B cell (primary cell): ENCODE data around the gene TOM1L2.

Source experiments
- CTCF ChIP-seq: fragments of 200-600 bp; IDR thresholded peaks from one replicate; pipeline ENCODE4 v1.8.0; 2022; ENCODE audit warnings: antibody characterized with exemption, mild to moderate bottlenecking
- EZH2 ChIP-seq: IDR thresholded peaks from 2 replicates; pipeline ENCODE4 v1.6.1; 2012; ENCODE audit warnings: borderline replicate concordance, low read depth, mild to moderate bottlenecking, moderate library complexity, low read length; ENCODE audit not compliant: insufficient read depth, poor library complexity, severe bottlenecking

GRCh38 chr17:17872547-17873345 lies 99.5 kb downstream of the TOM1L2 start:
- TF ChIP-seq CTCF (no peak), EZH2 (no peak)
